ENCODE measurements around the gene RB1. TPM values are rescaled to one million over a fixed set of nuclear protein-coding genes. Genes with fewer than 3 reads are reported as not detected.

RB1 gene
- total and polyA plus RNA-seq, 9 of the 15 experiments (the other 6 are each of a cell fraction or from before 2014, with no cell fraction given) = 5.0 to 23.8 (median 17.9) TPM

- intact Hi-C loops (cut with micrococcal nuclease) = no loop called here
- ChIA-PET CTCF (ENCODE audit: low intra/inter-chr PET ratio) (no interaction called here), POLR2A (no interaction called here)
- Histone ChIP-seq H3K4me1 (replicated peaks in 1 of 2; ENCODE audit: control insufficient read depth in 2 of 2, insufficient read depth in 2 of 2, low read length in 2 of 2) (no peaks in the 10 kb centered on the region), H3K9me1 (ENCODE audit: control insufficient read depth, insufficient read depth, low read length) (no peaks in the 10 kb centered on the region), H3K9ac (ENCODE audit: insufficient read depth in 1 of 2, low read depth in 2 of 2, low read length in 2 of 2) (no peak overlapping the region), H3K4me2 (ENCODE audit: insufficient read depth, low read length) (no peak overlapping the region), H3K4me3 (no peak overlapping the region), H3K36me3 (ENCODE audit: control insufficient read depth, insufficient read depth, low read length) (peaks cover 6% of the 10 kb centered on the region; the same call in 1 of the 3 replicates), H2AFZ (ENCODE audit: low read depth, low read length) (no peak overlapping the region), H3K9me3 (replicated peaks; ENCODE audit: control insufficient read depth, insufficient read depth, low read depth, low read length) (no peaks in the 10 kb centered on the region), H3K27me3 (ENCODE audit: control insufficient read depth in 2 of 2, insufficient read depth in 2 of 2, low read length in 2 of 2) (no peaks in the 10 kb centered on the region), H4K20me1 (replicated peaks; ENCODE audit: control insufficient read depth, insufficient read depth, low read length) (no peaks in the 10 kb centered on the region), H3K27ac (ENCODE audit: extremely low read depth, low read depth, low read length) (no peak overlapping the region), H3K79me2 (ENCODE audit: control insufficient read depth, insufficient read depth, low read length) (no peaks in the 10 kb centered on the region)
- WGBS (ENCODE audit: insufficient coverage, low coverage, missing lambda C conversion rate) = 90% methylated on average over 3 of the region's 3 CpGs
- ATAC-seq (no peak), DNase-seq (ENCODE audit: extremely low read depth in 1 of 4, low spot score in 3 of 4) (no peak), FAIRE-seq (no peak)
- in situ Hi-C loops (cut with MboI) = no loop called here
- BruUV-seq (replicated peaks) = no TSS peak
- TF ChIP-seq PTTG1 (tag; IDR thresholded peaks at IDR 0.05; ENCODE audit: low read depth) (no peak), ZNF766 (CRISPR knock-in tag; conservative IDR thresholded peaks at IDR 0.05) (no peak), HSF4 (CRISPR knock-in tag; IDR thresholded peaks at IDR 0.05; ENCODE audit: borderline replicate concordance) (no peak)
Observed at GRCh38 chr13:48393030-48393697, 89.6 kb downstream of the RB1 start.

GRCh38 chr13:48393698-48394085 lies 90.1 kb downstream of the RB1 start:
- peaks cover 6% of the 10 kb centered on the region; the same call in 1 of the 3 replicates for H3K36me3 ChIP-seq (ENCODE audit: control insufficient read depth, insufficient read depth, low read length)
- no peaks in the 10 kb centered on the region for H3K4me1 ChIP-seq (replicated peaks in 1 of 2; ENCODE audit: control insufficient read depth in 2 of 2, insufficient read depth in 2 of 2, low read length in 2 of 2)
- no peak overlapping the region for H3K4me3 ChIP-seq
- DNase-seq (ENCODE audit: extremely low read depth in 1 of 4, low spot score in 3 of 4) (no peak), ATAC-seq (no peak), FAIRE-seq (no peak)
- no peak overlapping the region for H3K27ac ChIP-seq (ENCODE audit: extremely low read depth, low read depth, low read length)
- ChIA-PET POLR2A (no interaction called here), CTCF (ENCODE audit: low intra/inter-chr PET ratio) (no interaction called here)
- H3K9me3 ChIP-seq (replicated peaks; ENCODE audit: control insufficient read depth, insufficient read depth, low read depth, low read length) = no peaks in the 10 kb centered on the region
- no peaks in the 10 kb centered on the region for H3K9me1 ChIP-seq (ENCODE audit: control insufficient read depth, insufficient read depth, low read length)
- no peak overlapping the region for H3K9ac ChIP-seq (ENCODE audit: insufficient read depth in 1 of 2, low read depth in 2 of 2, low read length in 2 of 2)
- 100% methylated on average over 1 of the region's 2 CpGs for WGBS (ENCODE audit: insufficient coverage, low coverage, missing lambda C conversion rate)
- in situ Hi-C loops (cut with MboI) = no loop called here
- H2AFZ ChIP-seq (ENCODE audit: low read depth, low read length) = no peak overlapping the region
- BruUV-seq (replicated peaks) = no TSS peak
- H3K79me2 ChIP-seq (ENCODE audit: control insufficient read depth, insufficient read depth, low read length) = no peaks in the 10 kb centered on the region
- no peak overlapping the region for H3K4me2 ChIP-seq (ENCODE audit: insufficient read depth, low read length)
- intact Hi-C loops (cut with micrococcal nuclease) = no loop called here
- H4K20me1 ChIP-seq (replicated peaks; ENCODE audit: control insufficient read depth, insufficient read depth, low read length) = no peaks in the 10 kb centered on the region
- H3K27me3 ChIP-seq (ENCODE audit: control insufficient read depth in 2 of 2, insufficient read depth in 2 of 2, low read length in 2 of 2) = no peaks in the 10 kb centered on the region
- TF ChIP-seq HDGF (IDR thresholded peaks at IDR 0.05) (no peak), ASH1L (IDR thresholded peaks at IDR 0.05; ENCODE audit: borderline replicate concordance, low read depth, partially characterized antibody) (no peak), BRF1 (IDR thresholded peaks at IDR 0.05; ENCODE audit: borderline replicate concordance, extremely low read depth, insufficient read length) (no peak), ZNF764 (CRISPR knock-in tag; IDR thresholded peaks at IDR 0.05; ENCODE audit: low read depth) (no peak), HDAC3 (IDR thresholded peaks at IDR 0.05; ENCODE audit: borderline replicate concordance, partially characterized antibody) (no peak), ZNF445 (CRISPR knock-in tag; IDR thresholded peaks at IDR 0.05; ENCODE audit: low read depth) (no peak), OTX1 (CRISPR knock-in tag; IDR thresholded peaks at IDR 0.05) (no peak), HDAC8 (tag; IDR thresholded peaks at IDR 0.05) (no peak), RNF219 (CRISPR knock-in tag; IDR thresholded peaks at IDR 0.05) (no peak), RBBP5 (IDR thresholded peaks at IDR 0.05; ENCODE audit: borderline replicate concordance, insufficient read depth, low read length, poor library complexity, severe bottlenecking) (no peak)

Data from K562 (cell line).